Sigmoid colon (tissue), 4 donors: ENCODE data around the gene ADO.
A peak's percentile ranks its signal among the peaks of the same experiment; 100 is the strongest.

Experiments used
- POLR2A ChIP-seq, 2 donors: fragments of 450-650 bp; IDR thresholded peaks; one replicate each; pipeline ENCODE4 v1.6.1; 2016; ENCODE audit warnings: antibody characterized with exemption in 2 of 2, mild to moderate bottlenecking in 2 of 2, moderate library complexity in 2 of 2
- POLR2AphosphoS5 ChIP-seq, 4 donors: sonication (generic); formaldehyde crosslinking; IDR thresholded peaks; one replicate each; pipeline ENCODE4 v1.6.1; 2017; ENCODE audit warnings: antibody characterized with exemption in 4 of 4
- TF ChIP-seq, protein P1 (sequence below), 4 experiments: fragments of 450-650 bp in 3 of 4; fragments of 200-600 bp in 1 of 4; IDR thresholded peaks; one replicate each; pipeline ENCODE4 v1.5.1; 2016 to 2019; ENCODE audit warnings: antibody characterized with exemption in 4 of 4, mild to moderate bottlenecking in 3 of 4, moderate library complexity in 2 of 4

GRCh38 chr10:62760401-62760800 is 44.1 kb upstream of the ADO start:
- TF ChIP-seq, protein P1, sequence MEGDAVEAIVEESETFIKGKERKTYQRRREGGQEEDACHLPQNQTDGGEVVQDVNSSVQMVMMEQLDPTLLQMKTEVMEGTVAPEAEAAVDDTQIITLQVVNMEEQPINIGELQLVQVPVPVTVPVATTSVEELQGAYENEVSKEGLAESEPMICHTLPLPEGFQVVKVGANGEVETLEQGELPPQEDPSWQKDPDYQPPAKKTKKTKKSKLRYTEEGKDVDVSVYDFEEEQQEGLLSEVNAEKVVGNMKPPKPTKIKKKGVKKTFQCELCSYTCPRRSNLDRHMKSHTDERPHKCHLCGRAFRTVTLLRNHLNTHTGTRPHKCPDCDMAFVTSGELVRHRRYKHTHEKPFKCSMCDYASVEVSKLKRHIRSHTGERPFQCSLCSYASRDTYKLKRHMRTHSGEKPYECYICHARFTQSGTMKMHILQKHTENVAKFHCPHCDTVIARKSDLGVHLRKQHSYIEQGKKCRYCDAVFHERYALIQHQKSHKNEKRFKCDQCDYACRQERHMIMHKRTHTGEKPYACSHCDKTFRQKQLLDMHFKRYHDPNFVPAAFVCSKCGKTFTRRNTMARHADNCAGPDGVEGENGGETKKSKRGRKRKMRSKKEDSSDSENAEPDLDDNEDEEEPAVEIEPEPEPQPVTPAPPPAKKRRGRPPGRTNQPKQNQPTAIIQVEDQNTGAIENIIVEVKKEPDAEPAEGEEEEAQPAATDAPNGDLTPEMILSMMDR (IDR thresholded peaks at IDR 0.05) = no peak
- TF ChIP-seq POLR2A (IDR thresholded peaks at IDR 0.05) = no peak
- TF ChIP-seq POLR2AphosphoS5 (IDR thresholded peaks at IDR 0.05) = peak in 1 of 4 donors; percentile 29
